GM19193 (cell line): ENCODE results near the gene LILRA6.
"Not testable (repeated sequence)": the region's sequence is repeated elsewhere in the genome, so short reads cannot be mapped to it uniquely, and the experiment has no call there.

ENCODE experiments used
- POLR2A ChIP-seq: IDR thresholded peaks from 4 replicates; pipeline ENCODE4 v1.6.1; 2011; ENCODE audit not compliant: insufficient read depth, insufficient read length; ENCODE audit errors: extremely low read depth

The LILRA6 gene

DNA sequence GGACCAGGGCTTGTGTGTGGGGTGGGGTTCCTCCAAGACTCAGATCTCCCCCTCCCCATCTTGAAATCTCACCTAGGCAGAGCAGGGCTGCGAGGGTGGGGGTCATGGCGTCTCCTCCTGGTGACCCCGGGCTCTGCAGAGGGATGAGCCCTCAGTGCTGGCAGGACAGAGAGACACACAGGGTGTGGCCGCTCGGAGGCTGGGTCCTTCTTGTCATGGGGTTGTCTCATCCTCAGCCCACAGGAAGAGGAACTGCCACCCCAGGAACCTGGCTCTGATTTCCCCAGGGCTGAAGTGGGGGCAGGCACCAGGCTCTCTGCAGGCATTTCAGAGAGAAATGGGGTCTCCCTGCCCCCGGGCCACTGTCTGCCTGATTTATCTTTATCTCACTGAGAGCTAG is at the start of gene LILRA6:
TSS of gene LILRA6 (minus strand) at position 145 of the 400 bp plus-strand sequence.
- not testable (repeated sequence) for TF ChIP-seq POLR2A

- TF ChIP-seq POLR2A: no peak
These were observed 44.9 kb upstream of the LILRA6 start for GRCh38 chr19:54287456-54287855.

GRCh38 chr19:54282686-54283470 is 40.3 kb upstream of the LILRA6 start:
- no peak for TF ChIP-seq POLR2A

DNA sequence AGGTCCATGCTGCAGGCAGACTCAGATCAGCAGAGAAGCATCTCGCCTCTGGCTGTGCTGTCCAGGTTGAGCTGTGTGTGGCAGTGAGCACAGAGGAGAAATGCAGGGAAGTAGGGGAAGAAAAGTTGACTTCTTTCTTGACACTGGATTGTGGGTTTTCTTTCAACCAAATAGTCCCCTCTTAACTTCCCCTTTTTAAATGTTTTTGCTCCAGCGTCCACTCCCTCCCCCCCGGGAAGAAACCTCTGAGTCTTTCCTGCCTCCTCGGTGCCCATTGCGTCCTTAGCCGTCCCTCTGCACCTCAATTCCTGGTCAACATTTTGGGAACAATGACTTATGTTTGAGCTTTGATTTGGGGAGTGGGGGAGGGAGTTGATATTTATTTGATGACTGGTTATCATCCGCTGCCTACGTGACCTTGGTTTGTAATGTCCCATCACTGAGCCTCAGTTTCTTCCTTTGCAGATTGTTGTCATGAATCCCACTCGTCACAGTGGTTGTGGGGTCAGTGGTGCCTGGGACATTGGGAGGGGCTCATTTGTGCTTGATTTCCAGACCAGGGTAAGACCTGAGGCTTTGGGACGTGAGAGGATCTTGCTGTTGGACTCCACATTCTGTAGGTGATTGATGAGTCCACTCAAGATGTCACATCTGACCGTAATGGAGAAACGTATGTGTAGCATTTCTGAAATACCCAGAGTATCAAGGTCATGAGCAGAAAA is 38.6 kb upstream of the LILRA6 start, which contains the start of gene LILRB2:
TSS of gene LILRB2 (minus strand) at position 104 of the 722 bp plus-strand sequence. CDS start 614 bp downstream, outside the sequence.
- TF ChIP-seq POLR2A: no peak

GRCh38 chr19:54279406-54279962 is 36.9 kb upstream of the LILRA6 start:
- TF ChIP-seq POLR2A: no peak

GRCh38 chr19:54275951-54276350 is 33.4 kb upstream of the LILRA6 start:
- TF ChIP-seq POLR2A: no peak

DNA sequence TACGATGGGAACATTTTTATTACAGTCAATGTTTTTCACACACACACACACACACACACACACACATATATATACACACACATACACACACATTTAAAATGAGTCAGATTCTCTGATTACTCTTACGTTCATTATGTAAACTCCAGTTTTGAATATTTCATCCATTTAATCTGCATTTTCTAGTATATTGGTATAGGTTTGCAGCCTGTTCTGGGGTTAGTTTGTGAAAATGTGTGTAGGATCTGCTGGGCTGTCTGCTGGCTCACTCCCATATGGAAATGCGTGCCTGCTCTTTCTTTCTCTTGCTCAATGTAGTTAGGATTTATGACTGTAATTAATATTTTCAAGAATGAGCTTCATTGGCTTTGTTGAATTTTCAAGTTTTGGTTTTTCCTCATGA is 31.2 kb upstream of the LILRA6 start:
- TF ChIP-seq POLR2A: no peak

DNA sequence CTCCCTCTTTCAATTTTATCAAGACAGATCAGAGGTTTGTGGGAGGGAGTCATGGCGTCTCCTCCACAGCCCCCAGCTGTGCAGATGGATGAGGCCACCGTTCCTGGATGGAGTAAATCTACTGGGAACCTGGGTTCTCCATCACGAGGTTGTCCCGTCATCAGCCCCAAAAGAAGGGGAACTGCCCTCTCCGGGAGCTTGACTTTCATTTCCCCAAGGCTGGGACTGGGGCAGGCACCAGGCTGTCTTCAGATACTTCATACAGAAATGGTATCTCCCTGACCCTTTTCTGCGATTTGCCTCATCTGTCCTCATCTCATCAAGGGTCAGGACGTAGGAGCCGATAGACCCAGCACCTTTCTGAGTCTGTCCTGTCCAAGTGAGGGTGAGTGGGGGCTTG is 28.5 kb upstream of the LILRA6 start:
- no peak for TF ChIP-seq POLR2A

- TF ChIP-seq POLR2A: no peak
These were observed 26.3 kb upstream of the LILRA6 start for GRCh38 chr19:54268936-54269335.

- no peak for TF ChIP-seq POLR2A
These were observed 23.5 kb upstream of the LILRA6 start for GRCh38 chr19:54266133-54266532.

- TF ChIP-seq POLR2A: no peak
These were observed 19.9 kb upstream of the LILRA6 start for GRCh38 chr19:54262470-54262869.

DNA sequence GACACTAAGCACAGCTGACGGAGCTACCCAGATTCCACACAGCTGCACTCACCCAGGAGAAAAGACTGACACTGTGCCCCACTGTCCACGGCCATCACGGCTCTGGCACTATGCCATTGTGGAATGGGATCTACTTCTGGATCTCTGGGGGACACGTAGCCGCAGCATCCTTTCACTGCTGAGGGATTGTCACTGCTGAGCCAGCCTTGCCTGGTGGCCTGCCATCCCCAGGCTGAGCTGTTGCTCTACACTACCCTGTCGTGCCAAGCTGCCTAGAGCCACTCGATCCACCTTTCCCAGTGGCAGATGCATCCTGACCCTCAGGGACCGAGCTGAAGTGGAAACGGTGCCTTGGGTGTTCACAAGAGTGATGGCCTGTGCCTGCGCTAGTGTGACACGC is 19.5 kb upstream of the LILRA6 start:
- no peak for TF ChIP-seq POLR2A

DNA sequence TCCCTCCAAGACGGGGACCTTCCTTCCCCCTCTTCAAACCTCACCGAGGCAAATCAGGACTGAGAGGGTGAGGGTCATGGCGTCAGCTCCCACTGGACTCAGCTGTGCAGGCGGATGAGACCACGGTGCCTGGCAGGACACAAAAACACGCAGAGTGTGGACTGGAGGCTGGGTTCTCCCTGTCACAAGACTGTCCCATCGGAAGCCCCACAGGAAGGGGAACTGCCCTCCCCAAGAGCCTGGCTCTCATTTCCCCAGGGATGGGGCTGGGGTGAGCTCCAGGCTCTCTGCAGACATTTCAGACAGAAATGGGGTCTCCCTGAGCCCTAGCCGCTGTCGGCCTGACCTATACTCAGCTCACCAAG is 14.5 kb upstream of the LILRA6 start, which contains the start of gene LILRB5:
TSS of gene LILRB5 (minus strand) at position 158 of the 365 bp plus-strand sequence. CDS start at position 78, 80 bp downstream.
- TF ChIP-seq POLR2A: no peak

DNA sequence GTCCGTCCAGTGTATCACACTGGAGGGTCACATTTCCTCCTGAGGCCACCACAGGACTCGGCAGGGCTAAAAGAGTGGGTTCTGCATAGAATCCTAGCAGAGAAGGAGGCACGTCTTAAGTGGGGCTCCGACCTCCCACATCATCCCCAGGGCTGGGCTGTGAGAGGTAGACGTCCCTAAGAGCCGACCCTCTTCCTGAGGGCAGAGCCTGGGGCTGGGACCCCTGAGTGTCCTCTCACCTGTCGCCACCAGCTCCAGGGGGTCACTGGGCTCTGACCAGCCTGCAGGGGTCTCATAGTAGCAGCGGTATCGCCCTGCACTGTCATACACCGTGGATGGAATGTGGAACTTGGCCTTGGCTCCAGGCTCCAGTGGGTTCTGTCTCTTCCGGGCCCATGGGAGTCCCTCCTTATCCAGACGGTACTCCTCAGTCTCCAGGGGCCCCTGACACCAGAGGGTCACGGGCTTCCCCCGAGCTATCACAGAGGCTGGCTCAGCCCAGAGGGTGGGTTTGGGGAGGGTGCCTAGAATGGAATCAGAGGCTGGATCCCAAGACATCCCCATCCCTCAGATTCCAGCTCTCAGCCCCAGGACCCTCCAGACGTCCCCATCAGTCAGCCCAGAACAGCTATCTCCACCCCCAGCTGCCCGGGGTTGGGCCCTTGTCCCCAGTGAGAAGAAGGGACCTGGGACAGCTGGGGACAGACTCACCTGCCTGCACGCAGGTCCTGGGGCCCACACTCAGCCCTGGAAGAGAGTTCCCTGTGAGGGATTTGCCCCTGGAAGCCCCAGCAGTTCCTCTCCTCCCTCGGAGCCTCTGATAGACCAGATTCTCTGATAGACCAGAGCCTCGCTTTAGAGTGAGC is 13.9 kb upstream of the LILRA6 start:
- TF ChIP-seq POLR2A: no peak
